SU-DHL-6 (cell line): ENCODE measurements around the gene ADAMTS12.

ENCODE experiments used
- H2AFZ ChIP-seq: fragments of 200-600 bp; sonication (generic); 2 replicates; pipeline ENCODE4 v1.6.1; 2014; ENCODE audit warnings: low read depth, mild to moderate bottlenecking, moderate library complexity, mixed read lengths, antibody characterized with exemption, low read length; ENCODE audit not compliant: severe bottlenecking
- H3F3A ChIP-seq: fragments of 200-600 bp; shearing (Covaris generic); 2 replicates; pipeline ENCODE4 v1.6.0; 2016; ENCODE audit warnings: antibody characterized with exemption, mild to moderate bottlenecking; ENCODE audit not compliant: insufficient read depth
- H3K27ac ChIP-seq: fragments of 200-600 bp; sonication (generic); 2 replicates; pipeline ENCODE4 v1.5.1; 2016; ENCODE audit warnings: low read depth, mild to moderate bottlenecking, low read length, moderate library complexity, mixed read lengths
- H3K27me3 ChIP-seq: fragments of 200-600 bp; sonication (generic), shearing (Covaris generic); 2 replicates; pipeline ENCODE4 v1.6.0; 2014; ENCODE audit warnings: mild to moderate bottlenecking, low read length
- H3K36me3 ChIP-seq: fragments of 200-600 bp; sonication (generic); 2 replicates; pipeline ENCODE4 v1.6.1; 2014; ENCODE audit warnings: mild to moderate bottlenecking, low read length, mixed read lengths
- H3K4me2 ChIP-seq: fragments of 300-600, 200-600 bp; shearing (Covaris generic), sonication (generic); 2 replicates; pipeline ENCODE4 v1.6.0; 2014; ENCODE audit warnings: low read length, low read depth, mild to moderate bottlenecking; ENCODE audit not compliant: poor library complexity, severe bottlenecking
- H3K4me3 ChIP-seq: fragments of 200-600 bp; sonication (generic); 2 replicates; pipeline ENCODE4 v1.5.1; 2014; ENCODE audit warnings: antibody characterized with exemption, low read length, mild to moderate bottlenecking, mixed read lengths; ENCODE audit not compliant: insufficient read depth, poor library complexity, severe bottlenecking
- H3K79me2 ChIP-seq: fragments of 200-600 bp; sonication (generic); 2 replicates; pipeline ENCODE4 v1.6.1; 2014; ENCODE audit warnings: mild to moderate bottlenecking, low read length, moderate library complexity; ENCODE audit not compliant: insufficient read depth
- H3K9ac ChIP-seq: fragments of 200-600 bp; sonication (generic); 2 replicates; pipeline ENCODE4 v1.7.0; 2014; ENCODE audit warnings: mild to moderate bottlenecking, low read length
- H3K9me2 ChIP-seq: fragments of 200-600 bp; sonication (generic); replicated peaks from 2 replicates; pipeline ENCODE4 v1.6.1; 2014; ENCODE audit warnings: low read length; ENCODE audit not compliant: insufficient read depth
- H3K9me3 ChIP-seq: fragments of 200-600 bp; sonication (generic); 2 replicates; pipeline ENCODE4 v1.6.1; 2014; ENCODE audit warnings: low read length, mixed read lengths; ENCODE audit not compliant: insufficient read depth
- H4K20me1 ChIP-seq: fragments of 200-600 bp; sonication (generic); 2 replicates; pipeline ENCODE4 v1.6.1; 2014; ENCODE audit warnings: low read depth, mild to moderate bottlenecking, antibody characterized with exemption, low read length, moderate library complexity, mixed read lengths
- CTCF ChIP-seq: fragments of 200-600 bp; sonication (generic); IDR thresholded peaks from one replicate; pipeline ENCODE4 v1.5.1; 2017; ENCODE audit warnings: antibody characterized with exemption, mild to moderate bottlenecking, low read length, moderate library complexity; ENCODE audit not compliant: insufficient read depth, poor library complexity, severe bottlenecking
- EZH2phosphoT487 ChIP-seq: fragments of 200-600 bp; sonication (generic), shearing (Covaris generic); conservative IDR thresholded peaks from 2 replicates; pipeline ENCODE4 v1.6.1; 2018; ENCODE audit warnings: mild to moderate bottlenecking, antibody characterized with exemption, low read length, moderate library complexity, mixed read lengths

Gene ADAMTS12

GRCh38 chr5:33737284-33737683 lies 154.5 kb downstream of the ADAMTS12 start:
- H3K36me3 ChIP-seq: no peaks in the 10 kb centered on the region
- no peaks in the 10 kb centered on the region for H3K79me2 ChIP-seq
- no peak overlapping the region for H3K4me3 ChIP-seq
- H3K27ac ChIP-seq: no peak overlapping the region
- H3F3A ChIP-seq: no peaks in the 10 kb centered on the region
- no peak overlapping the region for H2AFZ ChIP-seq
- H3K9me2 ChIP-seq: no peaks in the 10 kb centered on the region
- H3K27me3 ChIP-seq: no peaks in the 10 kb centered on the region
- no peak for TF ChIP-seq CTCF
- TF ChIP-seq EZH2phosphoT487: no peak
- no peaks in the 10 kb centered on the region for H4K20me1 ChIP-seq
- H3K9me3 ChIP-seq: no peaks in the 10 kb centered on the region
- H3K9ac ChIP-seq: no peak overlapping the region
- H3K4me2 ChIP-seq: no peak overlapping the region

GRCh38 chr5:33736510-33736909 lies 155.3 kb downstream of the ADAMTS12 start:
- no peak for TF ChIP-seq CTCF
- TF ChIP-seq EZH2phosphoT487: no peak
- Histone ChIP-seq H3K27ac (no peak overlapping the region), H3K9ac (no peak overlapping the region), H3F3A (no peaks in the 10 kb centered on the region), H3K36me3 (no peaks in the 10 kb centered on the region), H2AFZ (no peak overlapping the region), H3K27me3 (no peaks in the 10 kb centered on the region), H3K4me2 (no peak overlapping the region), H3K9me3 (no peaks in the 10 kb centered on the region), H3K4me3 (no peak overlapping the region), H4K20me1 (no peaks in the 10 kb centered on the region), H3K79me2 (no peaks in the 10 kb centered on the region), H3K9me2 (no peaks in the 10 kb centered on the region)

- TF ChIP-seq EZH2phosphoT487 (no peak), CTCF (no peak)
- H3K9me3 ChIP-seq: no peaks in the 10 kb centered on the region
- H3K79me2 ChIP-seq: no peaks in the 10 kb centered on the region
- H3K9ac ChIP-seq: no peak overlapping the region
- no peaks in the 10 kb centered on the region for H3F3A ChIP-seq
- no peaks in the 10 kb centered on the region for H4K20me1 ChIP-seq
- no peak overlapping the region for H3K4me3 ChIP-seq
- no peaks in the 10 kb centered on the region for H3K9me2 ChIP-seq
- no peak overlapping the region for H3K4me2 ChIP-seq
- H2AFZ ChIP-seq: no peak overlapping the region
- H3K27me3 ChIP-seq: no peaks in the 10 kb centered on the region
- no peak overlapping the region for H3K27ac ChIP-seq
- H3K36me3 ChIP-seq: no peaks in the 10 kb centered on the region
These were observed 156.7 kb downstream of the ADAMTS12 start for GRCh38 chr5:33735072-33735471.

- H3K4me3 ChIP-seq: no peak overlapping the region
- H3K9ac ChIP-seq: no peak overlapping the region
- no peak overlapping the region for H2AFZ ChIP-seq
- no peaks in the 10 kb centered on the region for H4K20me1 ChIP-seq
- TF ChIP-seq EZH2phosphoT487 (no peak), CTCF (no peak)
- no peaks in the 10 kb centered on the region for H3F3A ChIP-seq
- H3K36me3 ChIP-seq: no peaks in the 10 kb centered on the region
- no peaks in the 10 kb centered on the region for H3K27me3 ChIP-seq
- H3K4me2 ChIP-seq: no peak overlapping the region
- H3K9me3 ChIP-seq: no peaks in the 10 kb centered on the region
- no peaks in the 10 kb centered on the region for H3K79me2 ChIP-seq
- no peaks in the 10 kb centered on the region for H3K9me2 ChIP-seq
- H3K27ac ChIP-seq: no peak overlapping the region
These were observed 157.3 kb downstream of the ADAMTS12 start for GRCh38 chr5:33734537-33734936.
